GM18907 (cell line): ENCODE results near the gene ERAP2.

Experiments used
- ATAC-seq: cut with Tn5 transposase; IDR thresholded peaks from one replicate; pipeline ENCODE4 v1.9.1; 2021; ENCODE audit warnings: mild to moderate bottlenecking, moderate library complexity; ENCODE audit not compliant: unreplicated experiment

Gene ERAP2

DNA sequence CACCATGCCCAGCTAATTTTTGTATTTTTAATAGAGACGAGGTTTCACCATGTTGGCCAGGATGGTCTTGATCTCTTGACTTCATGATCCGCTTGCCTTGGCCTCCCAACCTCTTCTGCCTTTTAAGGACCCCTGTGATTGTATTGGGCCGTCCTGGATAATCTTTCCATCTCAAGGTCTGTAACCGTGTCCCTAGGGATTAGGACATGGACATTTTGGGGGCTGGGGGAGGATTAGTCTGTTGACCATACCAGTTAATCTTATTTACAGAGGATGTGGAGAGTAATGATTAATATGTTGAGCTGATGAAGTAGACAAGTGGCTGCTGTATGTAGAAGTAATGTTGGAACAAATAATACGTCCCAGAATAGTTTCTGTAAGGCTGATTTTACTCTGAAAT, 82.7 kb downstream of the ERAP2 start:
- no peak for ATAC-seq

GRCh38 chr5:96961053-96961452, 84.8 kb downstream of the ERAP2 start:
- peak; percentile 63 for ATAC-seq

DNA sequence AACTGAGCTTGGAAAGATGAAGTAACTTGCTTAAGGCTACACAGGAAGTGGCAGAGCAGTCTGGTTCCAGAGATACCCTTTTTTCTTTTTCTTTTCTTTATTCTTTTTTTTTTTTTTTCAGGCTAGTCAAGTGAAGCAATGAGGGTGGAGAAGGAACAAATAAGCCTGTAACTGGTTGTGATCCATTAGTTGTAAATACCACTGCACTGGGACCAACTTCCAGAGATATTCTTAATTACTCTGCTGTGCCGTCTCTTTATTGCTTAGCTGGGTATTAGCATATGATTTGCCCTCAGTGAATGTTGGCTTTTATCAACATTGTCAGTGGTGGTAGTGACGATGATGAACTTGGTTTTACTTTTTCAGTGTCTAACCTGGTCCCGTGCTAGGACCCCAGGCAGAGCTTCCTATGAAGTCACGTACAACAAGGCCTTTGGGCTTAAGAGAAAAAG, 86.3 kb downstream of the ERAP2 start:
- no peak for ATAC-seq

- ATAC-seq: peak; percentile 65
These were observed 87.0 kb downstream of the ERAP2 start for GRCh38 chr5:96963267-96963666.

DNA sequence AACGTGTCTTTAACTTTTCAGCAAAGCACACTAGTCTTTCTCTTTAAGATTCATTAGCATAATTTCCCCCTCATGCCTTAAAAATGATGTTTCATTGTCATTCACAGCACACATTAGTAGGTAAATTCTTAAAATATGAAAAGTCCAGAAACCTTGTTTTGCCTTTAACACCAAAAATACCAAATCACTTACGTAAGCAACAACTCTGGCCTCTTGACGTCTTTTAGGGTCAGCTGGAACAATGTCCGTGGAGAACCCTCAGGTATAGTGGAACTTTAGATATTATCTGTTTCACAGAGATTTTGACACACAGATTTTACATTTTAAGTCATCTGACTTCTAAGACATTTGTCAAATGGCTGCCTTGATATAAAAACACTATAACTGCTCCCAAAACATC, 90.5 kb downstream of the ERAP2 start:
- ATAC-seq: no peak

- ATAC-seq: no peak
These were observed 91.1 kb downstream of the ERAP2 start for GRCh38 chr5:96967400-96967799.

GRCh38 chr5:96968074-96968473, 91.8 kb downstream of the ERAP2 start:
- no peak for ATAC-seq

GRCh38 chr5:96968614-96969013, 92.3 kb downstream of the ERAP2 start:
- ATAC-seq: no peak
